ENCODE measurements around the gene PKD1L1. TPM values are rescaled to one million over a fixed set of nuclear protein-coding genes. Genes with fewer than 3 reads are reported as not detected.
"Not testable (repeated sequence)": the region's sequence is repeated elsewhere in the genome, so short reads cannot be mapped to it uniquely, and the experiment has no call there.

Gene PKD1L1
- 1 to 10 TPM in 5 of 12 donors, under 1 TPM in 5, not detected in 2; 0.26 to 2.3 (median 0.99) TPM for polyA plus RNA-seq (ENCODE audit: insufficient read length in 12 of 12)
- long read RNA-seq, donor 1, result 0 reads
- long read RNA-seq, donor 2, result 0 reads
- long read RNA-seq, donor 3, result 0 reads
- long read RNA-seq, donor 4, result 0 reads
- long read RNA-seq, donor 5, result 0 reads
- long read RNA-seq, donor 6, result 0 reads
- long read RNA-seq, donor 7, result 0 reads
- long read RNA-seq, donor 8, result 0 reads
- long read RNA-seq, donor 9, result 0 reads
- long read RNA-seq, donor 10, result 0 reads
- long read RNA-seq, donor 11, result 0 reads

- no peak for DNase-seq
Observed at GRCh38 chr7:47948141-47948790, at the start of gene PKD1L1. Gene PKD1L1, minus strand, starts transcription at chr7:47948466. Its CDS starts 26 bp downstream, at chr7:47948440.

GRCh38 chr7:47992446-47992845 is 44.2 kb upstream of the PKD1L1 start:
- DNase-seq, result no peak

GRCh38 chr7:47991741-47992311 is 43.6 kb upstream of the PKD1L1 start:
- DNase-seq, result peak; percentile 76

- DNase-seq, result no peak
Observed at GRCh38 chr7:47991270-47991669, 43.0 kb upstream of the PKD1L1 start.

GRCh38 chr7:47990592-47990991 is 42.3 kb upstream of the PKD1L1 start:
- no peak for DNase-seq

- not testable (repeated sequence) for DNase-seq
Observed at GRCh38 chr7:47989607-47990400, 41.5 kb upstream of the PKD1L1 start.

- DNase-seq, result no peak
Observed at GRCh38 chr7:47988496-47989386, 40.5 kb upstream of the PKD1L1 start.

- no peak for DNase-seq
Observed at GRCh38 chr7:47982610-47983009, 34.3 kb upstream of the PKD1L1 start.

- DNase-seq, result not testable (repeated sequence)
Observed at GRCh38 chr7:47980648-47981047, 32.4 kb upstream of the PKD1L1 start.

- no peak for DNase-seq
Observed at GRCh38 chr7:47979832-47980181, 31.5 kb upstream of the PKD1L1 start.

- peak; percentile 90 for DNase-seq
Observed at GRCh38 chr7:47979145-47979831, 31.0 kb upstream of the PKD1L1 start, which contains the start of gene HUS1. Gene HUS1, minus strand, starts transcription at chr7:47979615. Its CDS starts 96 bp downstream, at chr7:47979519.

- no peak for DNase-seq
Observed at GRCh38 chr7:47978790-47979144, 30.5 kb upstream of the PKD1L1 start.

GRCh38 chr7:47973739-47974138 is 25.5 kb upstream of the PKD1L1 start:
- no peak for DNase-seq

- DNase-seq, result no peak
Observed at GRCh38 chr7:47970761-47971160, 22.5 kb upstream of the PKD1L1 start.

GRCh38 chr7:47968847-47969774 is 20.8 kb upstream of the PKD1L1 start:
- peak; percentile 45 for DNase-seq

GRCh38 chr7:47967708-47968107 is 19.4 kb upstream of the PKD1L1 start:
- no peak for DNase-seq

GRCh38 chr7:47967123-47967522 is 18.9 kb upstream of the PKD1L1 start:
- DNase-seq, result no peak

- DNase-seq, result no peak
Observed at GRCh38 chr7:47965456-47965855, 17.2 kb upstream of the PKD1L1 start.

GRCh38 chr7:47962262-47962661 is 14.0 kb upstream of the PKD1L1 start:
- DNase-seq, result no peak

- no peak for DNase-seq
Observed at GRCh38 chr7:47957156-47957555, 8.9 kb upstream of the PKD1L1 start.
